Measurements from ENCODE around the gene NDUFB3.

NDUFB3 gene

GRCh38 chr2:201130524-201131186 lies 58.9 kb downstream of the NDUFB3 start:
- no peak for DNase-seq (ENCODE audit: extremely low spot score)
- POLR2A ChIA-PET: interaction anchor here (0.6 to 1.6 kb wide), 6 partner anchors 13 to 62 kb away, joined by 3 to 7 read pairs (median 4); no protein-coding TSS in a partner anchor
- CTCF ChIA-PET: interaction anchor here (0.9 to 4.0 kb wide), 4 partner anchors 8 to 61 kb away, joined by 3 to 20 read pairs (median 4); no protein-coding TSS in a partner anchor
- TF ChIP-seq CTCF (IDR thresholded peaks at IDR 0.05; ENCODE audit: control extremely low read depth, extremely low read depth, low read depth, missing control alignments): no peak

GRCh38 chr2:201132518-201132917 lies 60.7 kb downstream of the NDUFB3 start:
- POLR2A ChIA-PET: interaction anchor here (0.8 kb wide), 1 partner anchor 16 kb away, joined by 3 read pairs; no protein-coding TSS in a partner anchor
- CTCF ChIA-PET: interaction anchor here (1.2 to 4.0 kb wide), 9 partner anchors 10 to 100 kb away, joined by 3 to 20 read pairs (median 6); no protein-coding TSS in a partner anchor
- TF ChIP-seq CTCF (IDR thresholded peaks at IDR 0.05; ENCODE audit: control extremely low read depth, extremely low read depth, low read depth, missing control alignments): no peak
- no peak for DNase-seq (ENCODE audit: extremely low spot score)
